Transverse colon (tissue), 4 donors: ENCODE data around the gene ZNF512B.

Source experiments
- EP300 ChIP-seq: sonication (generic); formaldehyde crosslinking; IDR thresholded peaks from one replicate; pipeline ENCODE4 v1.6.1; 2017; ENCODE audit warnings: antibody characterized with exemption, low read depth
- POLR2AphosphoS5 ChIP-seq, 3 donors: sonication (generic); formaldehyde crosslinking; IDR thresholded peaks; one replicate each; pipeline ENCODE4 v1.6.1; 2016; ENCODE audit warnings: antibody characterized with exemption in 3 of 3
- TF ChIP-seq, protein P1 (sequence below), 5 experiments: fragments of 200-600 bp in 3 of 5; fragments of 450-650 bp in 2 of 5; sonication (generic) in 3 of 5; IDR thresholded peaks; 1 replicate in 2 of 5; 2 replicates in 3 of 5; pipeline ENCODE4 v1.5.1; 2016 to 2017; ENCODE audit warnings: antibody characterized with exemption in 5 of 5, inconsistent platforms in 3 of 5, mild to moderate bottlenecking in 2 of 5, moderate library complexity in 1 of 5

DNA sequence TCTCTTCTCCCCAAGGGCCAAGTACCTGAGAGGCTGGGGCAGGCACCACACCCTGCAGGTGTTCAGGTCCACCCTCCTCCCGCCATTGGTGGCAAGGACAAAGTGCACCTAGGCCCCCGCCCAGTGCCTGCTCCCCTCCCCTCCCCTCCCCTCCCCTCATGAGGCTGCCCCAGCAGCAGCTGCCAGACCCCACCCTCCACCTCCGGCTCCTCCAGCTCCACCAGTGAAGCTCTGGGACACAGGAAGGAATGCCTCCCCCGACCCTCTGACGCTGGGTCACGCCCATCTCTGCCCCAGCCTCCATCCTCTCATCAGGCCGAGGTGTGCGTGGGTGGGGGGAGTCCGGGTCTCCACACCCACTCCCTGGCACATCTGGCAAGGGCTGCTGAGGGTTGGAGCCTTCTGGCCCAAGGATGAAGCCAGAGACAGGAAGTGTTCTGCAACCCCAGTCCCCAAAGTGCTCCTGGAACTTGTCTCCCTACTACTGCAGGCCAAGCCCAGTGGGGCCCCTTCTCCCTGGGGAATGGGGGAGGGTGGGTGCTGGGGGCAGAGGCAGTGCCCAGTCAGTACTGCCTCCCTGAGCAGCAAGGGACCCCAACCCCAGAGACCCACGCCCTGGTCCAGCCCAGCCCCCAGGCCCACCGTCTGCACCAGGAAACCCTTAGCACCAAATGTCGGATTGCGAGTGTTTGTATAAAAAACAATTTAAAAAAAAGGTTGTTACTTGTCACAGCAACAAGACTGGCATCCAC, 11.9 kb downstream of the ZNF512B start:
- TF ChIP-seq, protein P1, sequence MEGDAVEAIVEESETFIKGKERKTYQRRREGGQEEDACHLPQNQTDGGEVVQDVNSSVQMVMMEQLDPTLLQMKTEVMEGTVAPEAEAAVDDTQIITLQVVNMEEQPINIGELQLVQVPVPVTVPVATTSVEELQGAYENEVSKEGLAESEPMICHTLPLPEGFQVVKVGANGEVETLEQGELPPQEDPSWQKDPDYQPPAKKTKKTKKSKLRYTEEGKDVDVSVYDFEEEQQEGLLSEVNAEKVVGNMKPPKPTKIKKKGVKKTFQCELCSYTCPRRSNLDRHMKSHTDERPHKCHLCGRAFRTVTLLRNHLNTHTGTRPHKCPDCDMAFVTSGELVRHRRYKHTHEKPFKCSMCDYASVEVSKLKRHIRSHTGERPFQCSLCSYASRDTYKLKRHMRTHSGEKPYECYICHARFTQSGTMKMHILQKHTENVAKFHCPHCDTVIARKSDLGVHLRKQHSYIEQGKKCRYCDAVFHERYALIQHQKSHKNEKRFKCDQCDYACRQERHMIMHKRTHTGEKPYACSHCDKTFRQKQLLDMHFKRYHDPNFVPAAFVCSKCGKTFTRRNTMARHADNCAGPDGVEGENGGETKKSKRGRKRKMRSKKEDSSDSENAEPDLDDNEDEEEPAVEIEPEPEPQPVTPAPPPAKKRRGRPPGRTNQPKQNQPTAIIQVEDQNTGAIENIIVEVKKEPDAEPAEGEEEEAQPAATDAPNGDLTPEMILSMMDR (IDR thresholded peaks at IDR 0.05), result no peak
- TF ChIP-seq POLR2AphosphoS5 (IDR thresholded peaks at IDR 0.05) (no peak), EP300 (no peak)
